Measurements from ENCODE around the gene CCDC93. TPM values are rescaled to one million over a fixed set of nuclear protein-coding genes. Genes with fewer than 3 reads are reported as not detected.

Gene CCDC93
- total RNA-seq, 6 donors from 2014 or later = 19.6 to 141 (median 38.8) TPM

DNA sequence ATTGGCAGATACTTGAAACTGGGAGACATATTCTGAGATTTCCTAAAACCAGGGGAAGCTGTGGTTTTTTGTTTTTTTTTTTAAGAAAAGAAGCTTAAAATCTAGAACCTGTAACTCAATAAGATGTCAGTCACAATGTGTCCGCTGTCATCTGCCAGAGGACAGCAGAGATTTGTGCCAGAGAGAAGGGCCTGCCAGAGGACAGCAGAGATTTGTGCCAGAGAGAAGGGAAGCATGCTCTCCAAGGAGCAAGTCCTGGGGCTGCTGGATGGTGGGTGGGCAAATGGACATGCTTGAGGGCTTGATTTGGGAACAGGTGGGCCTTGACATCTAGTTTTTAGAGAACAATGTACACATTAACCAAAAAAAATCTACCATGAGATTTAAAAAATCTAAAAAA, 77.9 kb downstream of the CCDC93 start:
- no peak for ATAC-seq (ENCODE audit: low FRiP score in 2 of 2)
- Histone ChIP-seq H3K27ac (no peak overlapping the region), H3K4me1 (no peaks in the 10 kb centered on the region), H3K9me3 (no peaks in the 10 kb centered on the region), H3K36me3 (peaks cover 16 to 100% (median 74%) of the 10 kb centered on the region in 4 donors), H3K4me3 (no peak overlapping the region), H3K27me3 (no peaks in the 10 kb centered on the region)
- WGBS, 2 donors = 0% methylated on average over 1 of the region's 1 CpG
- TF ChIP-seq POLR2AphosphoS5 (IDR thresholded peaks at IDR 0.05) = no peak
- TF ChIP-seq, protein P1, sequence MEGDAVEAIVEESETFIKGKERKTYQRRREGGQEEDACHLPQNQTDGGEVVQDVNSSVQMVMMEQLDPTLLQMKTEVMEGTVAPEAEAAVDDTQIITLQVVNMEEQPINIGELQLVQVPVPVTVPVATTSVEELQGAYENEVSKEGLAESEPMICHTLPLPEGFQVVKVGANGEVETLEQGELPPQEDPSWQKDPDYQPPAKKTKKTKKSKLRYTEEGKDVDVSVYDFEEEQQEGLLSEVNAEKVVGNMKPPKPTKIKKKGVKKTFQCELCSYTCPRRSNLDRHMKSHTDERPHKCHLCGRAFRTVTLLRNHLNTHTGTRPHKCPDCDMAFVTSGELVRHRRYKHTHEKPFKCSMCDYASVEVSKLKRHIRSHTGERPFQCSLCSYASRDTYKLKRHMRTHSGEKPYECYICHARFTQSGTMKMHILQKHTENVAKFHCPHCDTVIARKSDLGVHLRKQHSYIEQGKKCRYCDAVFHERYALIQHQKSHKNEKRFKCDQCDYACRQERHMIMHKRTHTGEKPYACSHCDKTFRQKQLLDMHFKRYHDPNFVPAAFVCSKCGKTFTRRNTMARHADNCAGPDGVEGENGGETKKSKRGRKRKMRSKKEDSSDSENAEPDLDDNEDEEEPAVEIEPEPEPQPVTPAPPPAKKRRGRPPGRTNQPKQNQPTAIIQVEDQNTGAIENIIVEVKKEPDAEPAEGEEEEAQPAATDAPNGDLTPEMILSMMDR (IDR thresholded peaks at IDR 0.05) = no peak
- TF ChIP-seq EP300 (IDR thresholded peaks at IDR 0.05) = no peak
- TF ChIP-seq POLR2A (IDR thresholded peaks at IDR 0.05) = no peak
- DNase-seq = no peak

DNA sequence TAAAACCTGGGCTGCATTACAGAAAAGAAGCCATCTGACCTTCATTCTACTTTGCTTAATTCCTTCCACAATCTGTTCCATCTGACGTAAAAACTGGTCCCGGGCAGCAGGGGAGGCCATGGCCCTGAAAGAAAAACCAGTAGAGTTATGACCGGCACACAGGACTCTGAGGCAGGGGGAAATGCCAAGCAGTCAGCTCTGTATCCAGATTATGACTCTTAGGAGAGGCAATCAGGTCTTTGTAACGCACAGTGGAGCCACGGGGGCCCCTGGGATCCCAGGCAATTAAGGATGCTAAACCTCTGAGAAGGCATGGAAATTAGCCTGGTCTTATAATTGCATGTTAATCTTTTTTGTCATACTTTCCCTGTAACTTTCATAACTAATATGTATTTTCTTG, 78.4 kb downstream of the CCDC93 start:
- Histone ChIP-seq H3K27me3 (no peaks in the 10 kb centered on the region), H3K36me3 (peaks cover 13 to 100% (median 74%) of the 10 kb centered on the region in 4 donors), H3K9me3 (no peaks in the 10 kb centered on the region), H3K4me1 (no peaks in the 10 kb centered on the region), H3K4me3 (no peak overlapping the region), H3K27ac (no peak overlapping the region)
- ATAC-seq (ENCODE audit: low FRiP score in 2 of 2) (no peak), DNase-seq (no peak)
- no peak for TF ChIP-seq POLR2A (IDR thresholded peaks at IDR 0.05)
- no peak for TF ChIP-seq EP300 (IDR thresholded peaks at IDR 0.05)
- TF ChIP-seq POLR2AphosphoS5 (IDR thresholded peaks at IDR 0.05) = no peak
- TF ChIP-seq, protein P1 (IDR thresholded peaks at IDR 0.05) = no peak
- 96% methylated on average over 5 of the region's 5 CpGs for WGBS, 2 donors

DNA sequence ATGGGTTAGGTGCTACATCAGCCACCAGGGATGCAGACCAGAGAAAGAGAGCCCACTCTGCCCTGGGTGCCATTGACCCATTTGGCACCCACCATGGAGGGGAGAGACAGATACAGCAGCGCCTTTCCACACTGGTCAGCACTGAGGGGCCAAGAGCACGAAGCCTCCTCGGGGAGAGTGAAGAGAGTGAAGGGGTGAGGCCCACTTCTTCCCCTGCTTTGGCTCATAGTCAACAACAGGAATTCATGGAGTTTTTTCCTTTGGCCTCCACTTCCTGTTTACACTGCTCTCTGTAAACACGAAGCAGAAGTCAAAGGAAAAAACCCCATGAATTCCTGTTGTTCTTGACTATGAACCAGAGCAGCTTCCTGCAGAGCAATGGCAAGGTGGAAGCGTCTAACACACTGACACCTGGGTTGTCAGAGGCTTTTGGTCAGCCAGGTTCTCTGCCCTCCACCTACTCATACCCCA, 80.0 kb downstream of the CCDC93 start:
- H3K36me3 ChIP-seq = peaks cover 3 to 100% (median 75%) of the 10 kb centered on the region in 4 donors
- 42 to 46% methylated on average over 5 of the region's 5 CpGs for WGBS, 2 donors

DNA sequence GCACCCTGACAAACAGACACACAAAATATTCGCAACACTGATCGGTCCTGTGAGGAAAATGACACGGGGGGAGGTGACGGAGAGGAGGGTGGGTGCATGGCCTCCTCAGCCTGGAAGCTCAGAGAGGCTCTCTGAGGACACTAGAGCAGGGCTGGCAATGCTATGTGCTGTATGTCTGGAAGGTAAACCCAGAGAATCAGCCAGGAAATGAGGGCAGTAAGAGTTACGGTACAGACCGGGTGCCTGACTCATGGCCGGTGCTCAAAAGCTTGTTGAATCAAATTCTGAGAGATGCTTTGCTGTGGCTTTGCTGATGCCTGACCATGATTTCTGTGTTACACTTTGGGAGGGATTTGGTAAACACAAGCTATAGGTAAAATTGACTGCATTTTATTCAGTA, 81.9 kb downstream of the CCDC93 start:
- ATAC-seq (ENCODE audit: low FRiP score in 2 of 2) = no peak
- Histone ChIP-seq H3K36me3 (peaks cover 3 to 87% (median 60%) of the 10 kb centered on the region in 4 donors), H3K4me1 (no peaks in the 10 kb centered on the region), H3K27ac (no peak overlapping the region), H3K9me3 (peaks cover 0 to 3% (median 0%) of the 10 kb centered on the region in 4 donors), H3K4me3 (no peak overlapping the region), H3K27me3 (no peaks in the 10 kb centered on the region)
- whole genome bisulfite sequencing, 2 donors = 93 to 94% methylated on average over 7 of the region's 7 CpGs
- no peak for DNase-seq
- TF ChIP-seq POLR2A (IDR thresholded peaks at IDR 0.05) (no peak), POLR2AphosphoS5 (IDR thresholded peaks at IDR 0.05) (no peak), EP300 (IDR thresholded peaks at IDR 0.05) (no peak)
- TF ChIP-seq, protein P1 (IDR thresholded peaks at IDR 0.05) = no peak

More for the DNA sequence above, 80.0 kb downstream of the CCDC93 start:
- Histone ChIP-seq H3K27ac (no peak overlapping the region), H3K9me3 (no peaks in the 10 kb centered on the region), H3K4me1 (no peaks in the 10 kb centered on the region), H3K4me3 (no peak overlapping the region), H3K27me3 (no peaks in the 10 kb centered on the region)
- DNase-seq = no peak
- ATAC-seq (ENCODE audit: low FRiP score in 2 of 2) = no peak
- no peak for TF ChIP-seq EP300 (IDR thresholded peaks at IDR 0.05)
- TF ChIP-seq, protein P1 (IDR thresholded peaks at IDR 0.05) = no peak
- TF ChIP-seq POLR2A (IDR thresholded peaks at IDR 0.05) = no peak
- no peak for TF ChIP-seq POLR2AphosphoS5 (IDR thresholded peaks at IDR 0.05)

DNA sequence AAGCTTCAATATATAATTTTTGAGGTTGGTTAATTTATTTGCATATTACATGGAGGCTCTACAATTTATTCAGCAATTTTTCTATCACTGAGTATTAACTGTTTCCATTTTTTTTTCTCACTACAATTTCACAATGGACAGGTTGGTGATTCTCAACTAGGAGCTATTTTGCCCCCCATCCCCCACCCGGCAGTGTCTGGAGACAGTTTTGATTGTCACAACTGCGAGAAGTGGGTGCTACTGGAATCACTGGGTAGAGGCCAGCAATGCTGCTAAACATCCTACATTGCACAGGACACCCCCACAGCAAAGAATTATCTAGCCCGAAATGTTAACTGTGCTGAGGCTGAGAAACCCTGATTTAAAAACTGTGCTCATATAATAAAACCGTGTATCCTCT, 82.6 kb downstream of the CCDC93 start:
- ATAC-seq (ENCODE audit: low FRiP score in 2 of 2) (no peak), DNase-seq (no peak)
- Histone ChIP-seq H3K4me1 (no peaks in the 10 kb centered on the region), H3K9me3 (peaks cover 0 to 3% (median 0%) of the 10 kb centered on the region in 4 donors), H3K27me3 (no peaks in the 10 kb centered on the region), H3K4me3 (no peak overlapping the region), H3K36me3 (peaks cover 3 to 81% (median 57%) of the 10 kb centered on the region in 4 donors), H3K27ac (no peak overlapping the region)
- WGBS, 2 donors = 93 to 94% methylated on average over 4 of the region's 4 CpGs
- TF ChIP-seq POLR2A (IDR thresholded peaks at IDR 0.05) = no peak
- TF ChIP-seq POLR2AphosphoS5 (IDR thresholded peaks at IDR 0.05) = no peak
- no peak for TF ChIP-seq EP300 (IDR thresholded peaks at IDR 0.05)
- TF ChIP-seq, protein P1 (IDR thresholded peaks at IDR 0.05) = no peak
